Kidney epithelial cell (primary cell): ENCODE data around the gene PSMF1. TPM values are rescaled to one million over a fixed set of nuclear protein-coding genes. Genes with fewer than 3 reads are reported as not detected.
A peak's percentile ranks its signal among the peaks of the same experiment; 100 is the strongest.

Source experiments
- DNase-seq: peaks from one replicate; pipeline ENCODE4 v3.0.0-alpha.2; 2010; ENCODE audit warnings: low read depth
- H3K27me3 ChIP-seq: 2 replicates; pipeline ENCODE4 v1.6.0; 2011; ENCODE audit warnings: low read length; ENCODE audit not compliant: control insufficient read depth, insufficient read depth
- H3K36me3 ChIP-seq: 2 replicates; pipeline ENCODE4 v1.5.1; 2011; ENCODE audit warnings: low read length; ENCODE audit not compliant: control insufficient read depth, insufficient read depth
- H3K4me3 ChIP-seq: 2 replicates; pipeline ENCODE4 v1.5.1; 2011; ENCODE audit warnings: low read depth, mild to moderate bottlenecking, control low read depth, low read length
- CTCF ChIP-seq: IDR thresholded peaks from 2 replicates; pipeline ENCODE4 v1.5.1; 2011; ENCODE audit warnings: mild to moderate bottlenecking, moderate library complexity, low read length, control low read depth, inconsistent platforms; ENCODE audit not compliant: insufficient read depth, poor library complexity, severe bottlenecking
- total RNA-seq: library from RNA; depleted of rRNA; stranded (reverse); fragments of >200 nt; gene quantifications from 2 replicates; pipeline ENCODE4 v1.2.3, GENCODE V29; 2015

Gene PSMF1
- total RNA-seq: 227 and 323 TPM in 2 replicates

GRCh38 chr20:1118336-1119127 is at the start of gene PSMF1:
PSMF1 (plus strand) TSS chr20:1118602; CDS start chr20:1118774, 172 bp downstream.
- TF ChIP-seq CTCF: no peak
- Histone ChIP-seq H3K4me3 (peak within 1 kb of the TSS; percentile 75), H3K27me3 (no peaks in the 10 kb centered on the region), H3K36me3 (no peaks in the 10 kb centered on the region)
- peak; percentile 57 for DNase-seq

- no peak overlapping the region for H3K4me3 ChIP-seq
These were observed 46.1 kb upstream of the PSMF1 start for GRCh38 chr20:1072258-1072657.

GRCh38 chr20:1075616-1076015 is 42.8 kb upstream of the PSMF1 start:
- DNase-seq: no peak
- no peaks in the 10 kb centered on the region for H3K36me3 ChIP-seq
- TF ChIP-seq CTCF: no peak
- no peaks in the 10 kb centered on the region for H3K27me3 ChIP-seq
- no peak overlapping the region for H3K4me3 ChIP-seq

More at GRCh38 chr20:1072258-1072657, 46.1 kb upstream of the PSMF1 start:
- Histone ChIP-seq H3K36me3 (no peaks in the 10 kb centered on the region), H3K27me3 (no peaks in the 10 kb centered on the region)
- no peak for TF ChIP-seq CTCF
- DNase-seq: no peak

- no peak for TF ChIP-seq CTCF
- no peaks in the 10 kb centered on the region for H3K36me3 ChIP-seq
- H3K27me3 ChIP-seq: no peaks in the 10 kb centered on the region
- DNase-seq: no peak
- H3K4me3 ChIP-seq: no peak overlapping the region
These were observed 36.5 kb upstream of the PSMF1 start for GRCh38 chr20:1081891-1082290.

- no peak for DNase-seq
- TF ChIP-seq CTCF: no peak
- no peaks in the 10 kb centered on the region for H3K36me3 ChIP-seq
- H3K4me3 ChIP-seq: no peak overlapping the region
- H3K27me3 ChIP-seq: no peaks in the 10 kb centered on the region
These were observed 34.8 kb upstream of the PSMF1 start for GRCh38 chr20:1083431-1084080.
